BJ (cell line): ENCODE data around the gene MAP3K20. TPM values are rescaled to one million over a fixed set of nuclear protein-coding genes. Genes with fewer than 3 reads are reported as not detected.

ENCODE experiments used
- CTCF ChIA-PET: fragments of 350-600 bp; formaldehyde crosslinking; extraction: SDS; loops from one replicate; lab custom pipeline; 2021; ENCODE audit warnings: antibody characterized with exemption, inconsistent platforms; lab: Yijun Ruan, JAX
- POLR2A ChIA-PET: fragments of 300-600 bp; sonication (Branson Sonifier 250); formaldehyde crosslinking; extraction: SDS; loops from one replicate; lab custom pipeline; 2021; ENCODE audit warnings: antibody characterized with exemption; lab: Charles Lee
- DNase-seq: peaks from one replicate; pipeline ENCODE4 v3.0.0-alpha.2; 2011; ENCODE audit warnings: low read depth
- H3K27me3 ChIP-seq: 2 replicates; pipeline ENCODE4 v1.6.0; 2011; ENCODE audit warnings: low read length; ENCODE audit not compliant: control insufficient read depth, insufficient read depth
- H3K36me3 ChIP-seq: 2 replicates; pipeline ENCODE4 v1.5.1; 2011; ENCODE audit warnings: low read length; ENCODE audit not compliant: control insufficient read depth, insufficient read depth
- H3K4me3 ChIP-seq: 2 replicates; pipeline ENCODE4 v1.5.1; 2011; ENCODE audit warnings: low read depth, mild to moderate bottlenecking, control low read depth, low read length
- CTCF ChIP-seq: IDR thresholded peaks from 2 replicates; pipeline ENCODE4 v1.5.1; 2011; ENCODE audit warnings: low read depth, mild to moderate bottlenecking, control low read depth, inconsistent platforms, low read length, moderate library complexity; ENCODE audit not compliant: insufficient read depth
- polyA plus RNA-seq: library from polyadenylated mRNA; depleted of rRNA; stranded (reverse); fragments of >200 nt; gene quantifications from 2 replicates; pipeline ENCODE4 v1.2.3, GENCODE V29; 2011

The MAP3K20 gene
- polyA plus RNA-seq, 1 experiment = 45.4 TPM

GRCh38 chr2:173101687-173102086 lies 26.0 kb downstream of the MAP3K20 start:
- no peak for TF ChIP-seq CTCF

GRCh38 chr2:173104156-173104555 lies 28.5 kb downstream of the MAP3K20 start:
- Histone ChIP-seq H3K4me3 (no peak overlapping the region), H3K36me3 (no peaks in the 10 kb centered on the region; the same call in 1 of the 2 replicates), H3K27me3 (no peaks in the 10 kb centered on the region)
- ChIA-PET CTCF (interaction anchor here (0.9 to 1.4 kb wide), 2 partner anchors 13 to 106 kb away, joined by 3 to 4 read pairs; no protein-coding TSS in a partner anchor), POLR2A (no interaction called here)
- TF ChIP-seq CTCF = no peak
- DNase-seq = no peak

More at GRCh38 chr2:173101687-173102086, 26.0 kb downstream of the MAP3K20 start:
- Histone ChIP-seq H3K36me3 (no peaks in the 10 kb centered on the region), H3K27me3 (no peaks in the 10 kb centered on the region), H3K4me3 (no peak overlapping the region)
- no peak for DNase-seq
- ChIA-PET POLR2A (no interaction called here), CTCF (interaction anchor here (0.8 to 1.3 kb wide), 2 partner anchors 22 to 25 kb away, joined by 3 to 4 read pairs; no protein-coding TSS in a partner anchor)

- CTCF ChIA-PET = no interaction called here
Observed at GRCh38 chr2:173106959-173107628, 31.4 kb downstream of the MAP3K20 start.

GRCh38 chr2:173107629-173108022 lies 32.0 kb downstream of the MAP3K20 start:
- CTCF ChIA-PET = no interaction called here
- no peaks in the 10 kb centered on the region; the same call in 1 of the 2 replicates for H3K36me3 ChIP-seq
- no peak for TF ChIP-seq CTCF
- POLR2A ChIA-PET = no interaction called here
- H3K4me3 ChIP-seq = no peak overlapping the region
- no peak for DNase-seq
- H3K27me3 ChIP-seq = no peaks in the 10 kb centered on the region

More at GRCh38 chr2:173106959-173107628, 31.4 kb downstream of the MAP3K20 start:
- no peaks in the 10 kb centered on the region; the same call in 1 of the 2 replicates for H3K36me3 ChIP-seq
- no peak overlapping the region for H3K4me3 ChIP-seq
- no peaks in the 10 kb centered on the region for H3K27me3 ChIP-seq
- DNase-seq = no peak
- POLR2A ChIA-PET = no interaction called here
- no peak for TF ChIP-seq CTCF
